ENCODE results near the gene AQP12B.
A peak's percentile ranks its signal among the peaks of the same experiment; 100 is the strongest.

AQP12B gene

GRCh38 chr2:240646900-240647502 lies 35.7 kb downstream of the AQP12B start:
- no peak for DNase-seq

- no peak for DNase-seq
Measured at GRCh38 chr2:240646176-240646899, 36.3 kb downstream of the AQP12B start.

DNA sequence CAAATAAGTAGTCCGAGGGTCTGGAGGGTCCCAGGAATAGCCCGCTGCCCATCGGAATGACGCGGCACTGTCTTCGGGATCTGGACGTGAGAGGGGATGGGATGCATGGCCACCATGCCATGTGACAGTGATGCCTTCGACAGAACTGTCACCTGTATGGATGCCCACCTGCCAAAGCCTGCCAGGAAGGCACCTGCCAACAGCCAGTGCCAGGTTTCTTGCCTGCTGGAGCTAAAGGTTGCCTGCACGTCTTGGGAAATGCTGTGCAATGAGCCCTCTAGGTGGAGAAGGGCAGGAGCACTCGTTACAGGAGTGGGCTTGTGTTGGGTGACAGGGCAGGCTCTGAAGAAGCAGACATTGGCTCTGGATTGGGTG lies 36.9 kb downstream of the AQP12B start:
- DNase-seq, result no peak

DNA sequence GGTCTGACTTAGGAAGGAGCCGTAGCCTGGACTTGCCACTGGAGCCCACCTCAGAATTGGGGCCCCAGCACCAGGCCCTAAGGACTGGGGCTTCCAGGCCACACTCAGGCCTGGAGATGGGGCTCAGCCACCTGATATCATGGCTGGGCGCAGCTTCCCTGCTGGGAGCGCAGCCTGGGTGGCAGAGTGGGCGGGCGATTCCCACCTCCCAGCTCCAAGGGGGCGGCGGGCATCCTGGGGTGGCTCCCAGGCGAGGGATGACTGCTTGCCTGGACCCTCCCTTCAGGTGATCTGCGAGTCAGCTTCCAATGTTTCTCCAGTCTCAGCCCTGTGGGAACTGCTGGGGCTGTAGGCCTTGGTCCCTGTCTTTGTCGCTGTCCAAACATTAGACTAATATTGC lies 37.3 kb downstream of the AQP12B start:
- DNase-seq, result no peak

DNA sequence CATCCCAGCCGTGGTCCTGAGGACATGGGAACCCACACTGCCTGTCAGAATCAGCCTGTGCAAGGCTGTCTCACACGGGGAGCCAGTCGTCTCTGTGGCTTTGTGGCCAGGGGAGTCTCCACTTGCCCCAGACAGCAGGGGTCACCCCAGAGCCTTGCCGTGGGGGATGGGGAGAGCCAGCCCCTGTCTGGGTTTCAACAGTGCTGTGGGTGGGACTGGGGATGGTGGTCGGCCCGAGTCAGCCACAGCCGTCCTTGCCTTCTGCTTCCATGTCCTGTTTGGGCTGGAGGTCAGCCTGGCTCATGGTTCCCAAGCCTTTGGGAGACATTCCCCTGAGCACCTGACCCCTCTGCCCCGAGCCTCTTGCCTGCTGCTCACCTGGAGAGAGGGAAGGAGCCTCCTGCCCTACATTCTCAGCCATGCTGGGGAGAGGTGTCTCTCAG lies 37.8 kb downstream of the AQP12B start:
- no peak for DNase-seq

GRCh38 chr2:240644171-240644651 lies 38.5 kb downstream of the AQP12B start:
- DNase-seq, result no peak

DNA sequence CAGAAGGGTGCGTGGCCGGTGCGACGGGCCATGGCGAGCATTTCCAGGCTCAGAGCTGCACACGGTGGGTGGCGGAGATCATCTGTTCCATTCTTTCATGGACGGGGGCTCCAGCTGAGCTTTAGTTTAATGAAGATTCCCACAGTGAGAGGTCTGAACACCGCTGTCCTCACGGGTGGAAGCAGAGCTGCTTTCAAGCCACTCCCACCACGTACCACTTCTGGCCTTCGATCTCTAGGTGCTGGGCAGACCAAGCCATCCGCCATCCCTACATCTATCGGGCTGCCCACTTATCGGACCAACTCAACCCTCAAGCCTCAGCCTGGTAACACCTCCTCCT lies 38.9 kb downstream of the AQP12B start:
- no peak for DNase-seq

- no peak for DNase-seq
Measured at GRCh38 chr2:240643093-240643810, 39.4 kb downstream of the AQP12B start.

- no peak for DNase-seq
Measured at GRCh38 chr2:240642806-240643092, 39.9 kb downstream of the AQP12B start.

DNA sequence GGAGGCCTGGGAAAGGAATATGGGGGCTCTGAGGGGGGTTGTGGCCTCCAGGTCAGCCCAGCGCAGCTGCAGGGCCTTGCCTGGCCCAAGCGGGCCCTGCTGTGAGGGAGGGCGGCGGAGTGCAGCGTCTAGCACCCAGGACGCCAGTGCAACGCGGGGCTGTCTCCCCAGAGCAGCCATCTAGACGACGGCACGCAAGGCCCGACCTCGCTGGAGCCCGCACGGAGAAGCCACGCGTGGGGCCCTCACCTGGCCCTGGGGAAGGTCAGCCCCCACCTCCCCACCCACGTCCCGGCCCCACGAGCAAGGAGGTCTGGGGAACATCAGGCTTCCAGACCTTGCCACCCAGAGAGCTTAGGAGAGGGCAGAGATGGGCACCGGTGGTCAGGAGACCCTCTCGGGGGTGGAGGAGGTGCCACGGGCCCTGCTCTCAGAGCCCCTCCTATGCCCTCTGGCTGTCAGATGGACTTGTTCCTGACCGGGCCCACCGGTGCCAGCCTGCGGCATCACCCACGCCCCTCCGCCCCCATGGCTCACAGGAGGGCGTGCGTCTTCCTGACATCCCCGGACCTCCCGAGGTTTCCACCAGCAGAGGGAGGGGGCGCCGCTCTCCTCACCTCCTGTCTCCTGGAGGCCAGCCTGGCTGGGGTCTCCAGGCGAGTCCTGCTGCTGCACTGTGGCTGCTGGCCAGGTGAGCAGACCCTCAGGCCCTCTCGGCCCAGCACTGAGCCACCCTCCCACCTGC lies 40.5 kb downstream of the AQP12B start:
- DNase-seq, result no peak

DNA sequence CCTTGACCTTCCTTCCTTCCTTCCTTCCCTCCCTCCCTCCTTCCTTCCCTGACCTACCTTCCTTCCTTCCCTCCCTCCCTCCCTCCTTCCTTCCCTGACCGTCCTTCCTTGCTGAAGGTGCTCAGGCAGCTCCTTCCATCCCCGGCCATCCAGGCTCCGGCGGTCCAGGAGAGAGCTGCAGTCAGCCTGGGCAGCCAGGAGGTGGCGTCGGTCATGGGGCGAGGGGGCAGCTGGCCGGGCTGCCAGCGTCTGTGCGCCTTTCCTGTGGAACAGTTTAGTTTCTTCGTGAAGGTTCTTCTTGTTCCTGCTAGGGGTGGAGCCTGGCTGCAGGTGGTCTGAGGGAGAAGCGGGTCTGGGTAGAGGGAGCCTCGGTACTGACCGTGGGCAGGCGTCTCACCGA lies 41.7 kb downstream of the AQP12B start:
- DNase-seq, result peak; percentile 1 to 18 (median 8)

DNA sequence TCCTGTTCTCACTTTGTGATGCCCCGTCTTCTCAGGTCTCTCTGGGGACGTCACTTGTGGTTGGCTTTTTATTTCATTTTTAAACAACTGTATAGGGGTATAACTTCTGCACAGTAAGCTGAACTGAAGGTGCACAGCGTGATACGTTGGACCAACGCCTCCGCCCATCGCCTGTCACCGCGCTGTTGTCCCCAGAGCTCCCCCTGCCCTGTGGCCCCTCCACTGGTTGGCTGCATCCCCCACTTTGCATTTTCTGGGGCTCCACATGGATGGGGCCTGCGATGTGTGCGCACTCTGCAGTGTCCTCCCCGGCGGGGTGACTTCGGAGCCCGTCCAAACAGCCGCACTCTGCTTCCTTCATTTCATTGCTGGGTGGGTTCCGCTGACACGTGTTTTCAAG lies 43.1 kb downstream of the AQP12B start:
- no peak for DNase-seq

DNA sequence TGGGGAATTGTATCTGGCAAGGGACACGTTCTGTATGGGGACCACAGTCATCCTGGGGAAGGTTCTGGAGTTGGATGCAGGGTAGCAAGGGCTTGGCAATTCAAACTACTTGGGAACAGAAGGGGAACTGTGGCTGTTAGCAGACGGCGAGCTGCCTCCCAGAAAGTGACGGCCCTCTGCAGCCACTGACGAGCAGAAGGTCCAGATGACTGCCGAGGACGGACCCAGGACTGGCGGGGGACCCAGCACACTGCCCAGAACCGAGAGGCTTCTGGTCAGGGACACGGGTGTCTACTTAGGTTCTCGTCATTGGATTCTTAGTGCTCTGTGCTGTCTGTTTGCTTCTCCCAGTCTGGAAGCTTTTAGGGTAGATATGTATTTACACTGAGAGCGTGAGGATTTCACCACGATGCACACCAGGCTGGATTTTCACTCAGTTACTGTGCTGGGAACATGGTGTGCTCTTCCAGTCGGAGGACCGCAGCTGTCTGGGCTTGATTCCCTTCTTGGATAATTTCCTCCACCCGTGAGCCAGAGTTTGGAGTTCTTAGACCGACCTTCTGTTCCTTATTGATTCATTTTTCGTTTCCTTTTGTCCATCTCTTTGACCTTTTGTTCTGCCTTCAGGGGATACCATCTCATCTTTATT lies 44.0 kb downstream of the AQP12B start:
- no peak for DNase-seq

DNA sequence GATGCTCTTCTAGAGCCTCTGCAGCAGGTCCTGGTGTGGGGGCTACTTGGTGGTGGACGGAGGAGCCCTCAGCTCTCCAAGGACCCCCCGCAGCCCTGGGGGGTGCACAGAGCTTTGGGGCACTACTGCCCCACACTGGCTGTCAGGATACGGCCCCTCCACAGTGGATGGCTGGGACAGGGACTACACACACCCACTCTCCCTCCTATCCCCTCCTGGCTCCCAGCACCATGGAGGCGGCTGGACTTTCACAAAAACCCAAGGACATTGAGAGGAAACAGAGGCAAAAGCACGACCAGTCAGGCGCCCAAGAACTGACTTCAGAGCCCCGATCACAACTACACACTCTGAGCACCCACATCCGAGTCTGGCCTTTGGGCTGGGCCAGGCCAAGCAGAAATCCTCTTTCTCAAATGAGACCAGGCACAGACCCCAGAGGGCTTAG lies 44.8 kb downstream of the AQP12B start:
- no peak for DNase-seq

- no peak for DNase-seq
Measured at GRCh38 chr2:240637116-240637900, 45.4 kb downstream of the AQP12B start.

- no peak for DNase-seq
Measured at GRCh38 chr2:240636563-240637115, 46.0 kb downstream of the AQP12B start.

DNA sequence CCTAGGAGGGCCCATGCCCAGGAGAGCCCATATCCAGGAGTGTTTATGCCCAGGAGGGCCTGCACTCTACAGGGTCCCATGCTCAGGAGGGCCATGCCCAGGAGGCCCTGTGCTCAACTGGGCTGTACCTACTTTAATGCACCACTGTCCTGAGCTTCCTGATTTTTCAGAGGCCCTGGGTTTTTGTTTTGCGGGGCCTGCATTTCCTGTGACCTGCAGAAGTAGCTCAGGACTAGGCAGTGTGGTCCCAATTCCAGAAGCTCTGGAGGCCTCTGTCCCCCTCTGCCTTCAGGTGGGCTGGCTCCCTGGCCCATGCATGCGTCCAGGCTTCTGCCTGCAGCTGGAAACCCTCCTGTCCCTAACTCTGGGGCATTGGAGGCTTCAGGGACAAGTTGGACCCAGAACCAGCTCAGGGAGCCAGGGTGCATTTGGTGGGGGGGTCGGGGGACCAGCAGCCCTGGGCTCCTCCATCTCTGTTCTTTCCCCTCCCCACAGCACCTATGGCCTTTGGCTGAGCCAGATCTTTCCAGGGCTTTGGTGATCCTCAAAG lies 46.6 kb downstream of the AQP12B start:
- no peak for DNase-seq

- DNase-seq, result no peak
Measured at GRCh38 chr2:240635121-240635997, 47.3 kb downstream of the AQP12B start.

DNA sequence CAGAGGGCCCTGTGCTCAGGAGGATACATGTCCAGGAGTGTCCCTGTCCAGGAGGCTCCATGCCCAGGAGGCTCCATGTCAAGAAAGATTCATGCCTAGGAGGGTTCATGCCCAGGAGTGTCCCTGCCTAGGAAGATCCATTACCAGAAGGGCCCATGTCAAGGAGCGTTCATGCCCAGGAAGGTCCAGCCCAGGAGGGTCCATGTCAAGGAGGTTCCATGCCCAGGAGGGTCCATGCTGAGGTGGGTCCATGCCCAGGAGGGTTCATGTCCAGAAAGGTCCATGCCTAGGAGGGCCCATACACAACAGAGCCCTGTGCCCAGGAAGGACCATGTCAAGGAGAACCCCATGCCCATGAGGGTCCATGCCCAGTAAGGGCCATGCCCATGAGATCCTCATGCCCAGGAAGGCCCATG lies 50.4 kb downstream of the AQP12B start:
- DNase-seq, result no peak

DNA sequence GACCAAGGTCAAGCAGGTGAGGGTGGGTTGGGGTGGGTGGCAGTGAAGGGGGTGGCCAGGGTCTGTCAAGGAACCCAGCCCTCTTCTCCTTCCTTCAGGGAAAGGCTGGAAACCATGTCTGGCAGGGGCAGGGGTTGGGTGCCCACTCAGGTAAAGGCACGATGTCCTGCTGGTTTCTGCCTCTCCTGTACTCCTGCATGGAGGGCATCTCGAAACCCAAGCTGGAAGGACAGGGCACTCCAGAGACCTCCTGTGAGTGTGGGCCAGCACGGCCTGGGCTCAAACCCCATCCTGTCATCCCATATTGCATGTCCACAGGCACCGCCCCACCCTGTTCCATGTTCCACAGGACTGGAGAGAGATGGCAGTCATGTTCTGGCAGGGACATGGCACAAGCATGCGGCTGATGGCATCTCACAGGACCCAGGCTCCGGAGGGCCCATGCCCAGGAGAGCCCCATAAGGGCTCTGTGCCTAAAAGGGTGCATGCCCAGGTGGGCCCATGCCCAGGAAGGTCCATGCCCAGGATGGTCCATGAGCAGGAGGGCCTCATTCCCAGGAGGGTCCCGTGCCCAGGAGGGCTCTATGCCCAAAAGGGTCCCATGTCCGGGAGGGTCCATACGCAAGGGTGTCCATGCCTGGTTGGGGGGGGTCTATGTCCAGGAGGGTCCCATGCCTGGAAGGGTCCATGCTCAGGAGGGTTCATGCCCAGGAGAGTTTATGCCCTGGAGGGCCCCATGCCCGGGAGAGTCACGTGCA lies 51.0 kb downstream of the AQP12B start:
- DNase-seq, result no peak
